T-helper 1 cell treated with Interleukin-12 subunit alpha and Interleukin-12 subunit beta and Interleukin-4 antibody, amounts not matched to agents 30 μg/mL and 1 μg/mL, for 36 hours (primary cell): ENCODE measurements around the gene TMEM184C.
A peak's percentile ranks its signal among the peaks of the same experiment; 100 is the strongest.

Experiments used
- H3K27ac Mint-ChIP-seq: one replicate; pipeline ENCODE4 v1.8.0; 2021; ENCODE audit warnings: mild to moderate bottlenecking, mixed read lengths
- H3K27me3 Mint-ChIP-seq: one replicate; pipeline ENCODE4 v1.8.0; 2021; ENCODE audit warnings: low read depth, mixed read lengths
- H3K36me3 Mint-ChIP-seq: one replicate; pipeline ENCODE4 v1.8.0; 2021; ENCODE audit warnings: low read depth, mixed read lengths
- H3K4me1 Mint-ChIP-seq: one replicate; pipeline ENCODE4 v1.8.0; 2021; ENCODE audit warnings: low read depth, mixed read lengths
- H3K4me3 Mint-ChIP-seq: one replicate; pipeline ENCODE4 v1.8.0; 2021; ENCODE audit warnings: mild to moderate bottlenecking, moderate library complexity, mixed read lengths
- H3K9me3 Mint-ChIP-seq: one replicate; pipeline ENCODE4 v1.8.0; 2021; ENCODE audit warnings: mixed read lengths

TMEM184C gene

DNA sequence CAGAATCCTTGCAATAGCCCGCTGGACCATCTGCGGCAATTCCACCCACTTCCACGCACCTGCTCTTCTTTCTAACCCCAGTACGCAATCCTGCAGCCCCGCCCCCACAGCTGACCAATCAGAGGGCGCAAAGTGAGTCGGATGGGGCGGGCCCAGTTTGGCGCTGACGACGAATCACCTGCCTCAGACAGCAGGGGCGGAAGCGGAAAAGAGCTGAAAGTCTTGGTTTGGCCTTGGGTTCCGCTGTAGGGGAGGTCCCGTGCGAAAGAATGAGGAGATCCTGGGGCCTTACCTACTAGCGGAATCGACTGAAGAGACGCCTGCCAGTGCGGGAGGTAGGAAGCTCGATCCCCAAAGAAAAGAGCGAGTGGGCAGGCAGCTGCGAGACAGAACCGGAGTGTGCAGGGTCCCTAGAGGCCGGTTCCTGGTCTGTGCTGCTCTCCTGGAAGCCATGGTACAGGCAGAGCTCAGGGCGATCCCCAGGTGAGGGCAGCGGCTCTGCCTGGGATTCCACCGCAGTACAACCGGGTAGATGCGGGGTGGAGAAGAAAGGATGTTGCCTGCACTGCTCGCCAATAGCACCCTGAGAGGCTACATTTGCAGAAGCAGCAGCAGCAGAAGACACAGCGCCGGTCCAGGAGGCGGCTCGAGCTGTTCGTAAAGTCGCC is at the start of gene TMEM184C:
Gene TMEM184C (plus strand): TSS at position 225 of the 668 bp plus-strand sequence. CDS start 560 bp downstream, outside the sequence.
- Mint-ChIP-seq H3K4me1 (peaks cover 24% of the 10 kb centered on the region), H3K27me3 (peaks cover 18% of the 10 kb centered on the region), H3K4me3 (peak within 1 kb of the TSS; percentile 90), H3K9me3 (no peaks in the 10 kb centered on the region), H3K27ac (peak within 1 kb of the TSS; percentile 93), H3K36me3 (peaks cover 19% of the 10 kb centered on the region)

DNA sequence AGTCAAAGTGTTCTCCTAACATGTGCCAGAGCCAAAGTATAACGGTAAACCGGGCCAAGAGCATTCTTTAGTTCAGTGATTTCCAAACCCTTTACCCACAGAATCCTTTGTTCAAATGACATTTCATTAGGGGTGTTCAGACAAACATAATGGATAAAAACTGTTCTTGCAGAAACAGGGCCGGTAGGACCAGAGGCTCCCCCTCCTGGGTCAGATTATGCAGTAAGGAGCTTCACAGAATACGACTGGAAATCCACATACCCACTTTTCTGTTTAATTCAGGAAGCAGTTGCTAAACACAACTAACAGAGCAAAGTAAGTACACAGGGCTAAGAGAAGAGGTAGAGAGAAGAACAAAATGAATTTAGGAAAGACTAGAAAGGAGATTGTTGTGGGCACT is 46.6 kb upstream of the TMEM184C start:
- Mint-ChIP-seq H3K4me1 (no peaks in the 10 kb centered on the region), H3K36me3 (no peaks in the 10 kb centered on the region), H3K27me3 (peaks cover 3% of the 10 kb centered on the region), H3K27ac (no peak overlapping the region), H3K4me3 (no peak overlapping the region), H3K9me3 (no peaks in the 10 kb centered on the region)

DNA sequence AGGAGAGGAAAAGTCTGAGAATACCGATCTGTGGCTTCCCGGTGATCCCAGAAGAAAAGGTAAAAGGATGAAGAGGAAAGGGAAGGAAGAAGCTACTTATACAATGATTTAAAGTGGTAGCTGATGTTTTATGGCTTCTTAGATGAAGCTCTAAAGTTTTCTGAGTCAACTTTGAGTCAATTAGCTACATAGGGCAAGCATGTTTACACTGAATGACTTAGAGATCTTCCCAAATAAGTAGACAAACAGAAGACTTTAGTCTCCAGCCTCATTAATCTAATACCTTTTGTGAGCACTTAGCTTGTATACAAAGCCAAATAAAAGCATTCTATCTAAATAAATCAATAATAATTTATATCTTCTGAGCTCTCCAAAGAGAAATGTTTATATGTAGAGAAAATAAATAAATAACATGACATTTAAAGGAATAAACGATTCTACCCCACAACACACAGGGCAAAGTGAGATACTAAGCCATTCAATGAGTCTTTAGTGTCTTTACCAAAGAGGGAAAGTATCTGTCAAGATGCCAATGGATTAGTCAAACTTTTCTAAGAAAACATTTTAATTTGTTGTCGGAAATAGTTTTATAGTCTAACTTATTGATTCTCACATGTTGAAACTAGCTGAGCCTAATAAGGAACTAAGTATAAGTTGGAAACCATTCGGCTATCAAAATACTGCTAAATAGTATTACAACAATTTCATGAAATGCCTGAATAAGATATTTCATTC is 46.0 kb upstream of the TMEM184C start:
- Mint-ChIP-seq H3K9me3 (no peaks in the 10 kb centered on the region), H3K27ac (no peak overlapping the region), H3K4me3 (no peak overlapping the region), H3K4me1 (no peaks in the 10 kb centered on the region), H3K36me3 (no peaks in the 10 kb centered on the region), H3K27me3 (peaks cover 3% of the 10 kb centered on the region)

DNA sequence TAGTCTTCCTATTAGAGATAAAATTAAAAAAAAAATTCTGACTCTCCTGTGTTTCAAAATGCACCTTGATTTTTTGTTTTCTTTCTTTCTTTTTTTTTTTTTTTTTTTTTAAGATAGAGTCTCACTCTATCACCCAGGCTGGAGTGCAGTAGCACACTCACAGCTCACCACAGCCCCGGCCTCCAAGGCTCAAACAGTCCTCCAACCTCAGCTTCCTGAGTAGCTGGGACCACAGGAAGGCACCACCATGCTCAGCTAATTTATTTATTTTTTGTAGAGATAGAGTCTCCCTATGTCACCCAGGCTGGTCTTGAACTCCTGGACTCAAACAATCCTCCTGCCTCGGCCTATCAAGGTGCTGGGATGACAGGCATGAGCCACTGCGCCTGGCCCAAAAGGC is 41.1 kb upstream of the TMEM184C start:
- no peaks in the 10 kb centered on the region for H3K4me1 Mint-ChIP-seq
- no peaks in the 10 kb centered on the region for H3K27me3 Mint-ChIP-seq
- no peak overlapping the region for H3K4me3 Mint-ChIP-seq
- H3K36me3 Mint-ChIP-seq: no peaks in the 10 kb centered on the region
- H3K9me3 Mint-ChIP-seq: peaks cover 3% of the 10 kb centered on the region
- no peak overlapping the region for H3K27ac Mint-ChIP-seq

DNA sequence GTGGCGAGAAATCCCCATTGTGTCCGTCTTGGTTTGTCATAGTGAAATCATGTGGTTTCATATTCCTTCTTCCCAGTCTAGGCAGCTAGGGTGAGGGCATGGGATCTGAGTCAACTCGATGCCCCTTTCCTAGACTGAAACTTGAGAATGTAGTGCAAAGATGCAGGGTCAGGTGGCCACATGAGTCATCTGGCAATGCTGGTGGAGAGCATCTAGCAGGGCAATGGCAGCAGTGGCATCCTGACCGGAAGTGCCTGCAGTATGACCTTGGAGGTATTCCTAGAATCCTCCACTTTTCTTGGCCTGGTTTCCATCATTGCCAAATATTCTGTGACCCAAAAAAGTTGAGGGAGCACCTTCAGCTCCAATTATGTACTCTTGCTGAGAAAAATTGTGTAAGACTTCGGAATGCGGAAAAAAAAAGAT is 39.1 kb upstream of the TMEM184C start:
- H3K36me3 Mint-ChIP-seq: no peaks in the 10 kb centered on the region
- no peaks in the 10 kb centered on the region for H3K27me3 Mint-ChIP-seq
- peaks cover 3% of the 10 kb centered on the region for H3K9me3 Mint-ChIP-seq
- H3K4me3 Mint-ChIP-seq: no peak overlapping the region
- H3K27ac Mint-ChIP-seq: no peak overlapping the region
- no peaks in the 10 kb centered on the region for H3K4me1 Mint-ChIP-seq

DNA sequence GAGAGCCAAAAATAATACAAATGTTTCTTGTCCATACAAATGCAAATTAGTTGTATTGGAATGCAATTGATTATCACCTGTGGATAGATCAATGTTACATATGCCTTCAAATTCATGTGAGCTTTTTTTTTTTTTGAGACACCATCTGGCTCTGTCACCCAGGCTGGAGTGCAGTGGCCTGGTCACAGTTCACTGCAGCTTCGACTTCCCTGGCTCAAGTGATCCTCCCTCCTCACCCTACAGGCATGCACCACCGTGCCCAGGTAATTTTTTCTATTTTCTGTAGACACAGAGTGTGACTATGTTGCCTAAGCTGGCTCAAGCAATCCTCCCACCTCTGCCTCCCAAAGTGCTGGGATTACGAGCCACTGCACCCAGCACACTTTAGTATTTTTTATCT is 38.6 kb upstream of the TMEM184C start:
- Mint-ChIP-seq H3K36me3 (no peaks in the 10 kb centered on the region), H3K9me3 (peaks cover 3% of the 10 kb centered on the region), H3K4me3 (no peak overlapping the region), H3K27me3 (no peaks in the 10 kb centered on the region), H3K4me1 (no peaks in the 10 kb centered on the region), H3K27ac (no peak overlapping the region)

DNA sequence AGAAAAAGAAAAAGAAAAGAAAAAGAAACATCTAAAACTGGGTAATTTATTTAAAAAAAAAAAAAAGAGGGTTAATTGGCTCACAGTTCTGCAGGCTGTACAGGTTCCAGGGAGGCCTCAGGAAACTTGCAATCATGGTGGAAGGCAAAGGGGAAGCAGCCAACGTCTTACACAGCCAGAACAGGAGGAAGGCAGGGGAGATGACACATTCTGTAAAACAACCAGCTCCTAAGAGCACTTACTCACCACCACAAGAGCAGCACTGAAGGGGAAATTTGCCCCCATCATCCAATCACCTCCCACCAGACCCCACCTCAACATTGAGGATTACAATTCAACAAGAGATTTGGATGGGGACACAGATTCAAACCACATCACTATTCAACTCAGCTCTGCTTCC is 36.8 kb upstream of the TMEM184C start:
- Mint-ChIP-seq H3K36me3 (no peaks in the 10 kb centered on the region), H3K9me3 (peaks cover 3% of the 10 kb centered on the region), H3K27ac (no peak overlapping the region), H3K4me1 (no peaks in the 10 kb centered on the region), H3K27me3 (peaks cover 6% of the 10 kb centered on the region), H3K4me3 (no peak overlapping the region)

DNA sequence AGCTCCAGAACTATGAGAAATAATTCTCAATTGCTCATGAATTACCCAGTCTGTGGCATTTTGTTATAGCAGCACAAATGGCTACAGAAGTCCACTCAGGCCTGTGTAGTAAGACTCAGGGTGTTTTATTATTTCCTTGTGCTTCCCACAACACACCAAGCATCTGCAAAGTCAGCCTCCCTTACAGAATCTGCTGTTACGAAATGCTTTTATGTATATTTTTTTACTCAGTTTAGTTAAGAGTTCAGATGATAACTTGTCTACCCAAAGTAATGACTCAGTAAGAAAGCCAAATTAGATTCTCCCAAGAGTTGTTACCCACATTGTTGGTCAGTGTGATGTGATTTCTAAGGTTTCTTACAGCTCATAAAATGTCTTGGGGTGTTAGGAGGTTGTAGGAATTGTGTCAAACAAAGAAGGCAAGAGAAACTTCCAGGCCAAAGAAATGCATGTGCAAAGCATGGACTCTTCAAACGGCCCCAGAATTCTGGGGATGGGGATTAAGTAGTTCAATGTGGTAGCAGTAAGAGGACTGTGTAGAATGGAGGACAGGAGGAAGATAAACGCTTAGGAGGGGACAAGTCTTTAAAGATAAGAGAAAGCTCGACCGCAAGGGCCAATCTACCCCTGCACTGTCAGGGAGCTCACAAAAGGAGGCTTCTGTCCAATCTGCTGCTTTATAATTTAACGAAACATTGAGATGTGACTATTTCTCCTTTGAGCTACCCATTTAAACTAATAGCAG is 35.4 kb upstream of the TMEM184C start:
- Mint-ChIP-seq H3K4me3 (no peak overlapping the region), H3K27me3 (peaks cover 8% of the 10 kb centered on the region), H3K36me3 (no peaks in the 10 kb centered on the region), H3K9me3 (peaks cover 3% of the 10 kb centered on the region), H3K4me1 (no peaks in the 10 kb centered on the region), H3K27ac (no peak overlapping the region)

DNA sequence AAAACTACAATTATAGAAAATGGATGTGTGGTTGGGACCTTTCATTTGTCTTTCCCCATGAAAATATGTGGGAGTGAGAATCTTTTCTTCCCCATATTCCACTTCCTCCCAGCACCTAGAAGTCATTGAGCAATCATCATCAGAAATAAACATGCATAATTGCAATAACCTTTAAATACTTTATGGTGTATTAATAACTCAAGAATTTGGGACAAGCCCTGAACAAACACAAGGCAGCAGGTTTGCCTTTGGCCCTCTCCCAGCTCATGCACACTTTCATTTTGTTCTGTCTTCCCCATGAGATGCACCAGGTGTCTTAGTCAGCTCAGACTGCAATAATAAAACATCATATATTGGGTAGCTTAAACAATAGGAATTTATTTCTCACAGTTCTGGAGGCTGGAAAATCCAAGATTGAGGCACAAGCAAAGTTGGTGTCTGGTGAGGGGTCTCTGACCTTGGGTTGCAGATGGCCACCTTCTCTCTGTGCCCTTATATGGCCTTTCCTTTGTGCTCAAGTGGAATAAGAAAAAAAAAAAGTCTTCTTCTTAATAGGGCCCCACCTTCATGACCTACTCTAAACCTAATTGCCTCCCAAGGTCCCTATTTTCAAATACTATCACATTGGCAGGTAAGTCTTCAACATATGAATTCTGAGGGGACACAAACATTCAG is 34.7 kb upstream of the TMEM184C start:
- Mint-ChIP-seq H3K36me3 (no peaks in the 10 kb centered on the region), H3K4me3 (no peak overlapping the region), H3K27me3 (peaks cover 8% of the 10 kb centered on the region), H3K4me1 (no peaks in the 10 kb centered on the region), H3K27ac (no peak overlapping the region), H3K9me3 (peaks cover 3% of the 10 kb centered on the region)

DNA sequence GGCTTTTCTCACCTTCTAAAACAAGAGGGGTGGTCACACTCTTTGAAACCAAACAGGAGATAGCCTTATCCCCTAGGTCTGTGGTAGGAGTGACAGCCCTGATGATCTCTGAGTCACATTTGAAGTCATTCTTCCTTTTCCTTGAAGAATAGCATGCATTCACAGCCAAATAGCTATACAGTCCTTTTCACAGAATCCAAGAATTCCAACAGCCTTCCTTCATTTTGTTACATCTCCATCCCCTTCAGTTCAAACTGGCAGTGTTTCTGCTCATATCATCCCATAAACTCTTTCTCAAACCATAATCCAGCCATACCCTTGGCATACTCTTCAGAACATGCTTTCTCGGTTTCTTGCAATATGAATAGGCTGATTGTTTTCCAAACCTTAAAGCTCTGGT is 33.3 kb upstream of the TMEM184C start:
- no peaks in the 10 kb centered on the region for H3K4me1 Mint-ChIP-seq
- H3K4me3 Mint-ChIP-seq: no peak overlapping the region
- no peaks in the 10 kb centered on the region for H3K36me3 Mint-ChIP-seq
- no peak overlapping the region for H3K27ac Mint-ChIP-seq
- H3K9me3 Mint-ChIP-seq: peaks cover 3% of the 10 kb centered on the region
- H3K27me3 Mint-ChIP-seq: peaks cover 12% of the 10 kb centered on the region

DNA sequence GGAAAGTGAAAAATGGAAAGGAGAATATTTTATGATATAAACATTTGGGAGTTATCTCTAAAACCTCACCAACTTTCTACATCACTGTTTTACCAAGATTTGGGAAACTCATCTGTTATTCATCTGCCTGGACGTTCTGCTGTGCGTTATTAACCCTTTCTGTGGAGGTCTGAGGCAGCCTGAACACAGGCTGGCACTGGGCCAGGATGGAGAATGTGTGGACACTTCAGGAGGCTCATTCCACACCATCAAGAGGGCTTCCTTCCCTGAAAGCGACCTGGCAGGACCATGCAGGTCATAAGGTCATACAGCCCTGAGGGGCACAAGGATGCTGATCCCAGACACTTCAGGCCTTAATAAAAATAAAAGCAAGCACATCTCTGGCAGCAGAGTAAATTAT is 31.2 kb upstream of the TMEM184C start:
- Mint-ChIP-seq H3K27ac (no peak overlapping the region), H3K4me3 (no peak overlapping the region), H3K4me1 (no peaks in the 10 kb centered on the region), H3K9me3 (no peaks in the 10 kb centered on the region), H3K27me3 (peaks cover 16% of the 10 kb centered on the region), H3K36me3 (no peaks in the 10 kb centered on the region)

DNA sequence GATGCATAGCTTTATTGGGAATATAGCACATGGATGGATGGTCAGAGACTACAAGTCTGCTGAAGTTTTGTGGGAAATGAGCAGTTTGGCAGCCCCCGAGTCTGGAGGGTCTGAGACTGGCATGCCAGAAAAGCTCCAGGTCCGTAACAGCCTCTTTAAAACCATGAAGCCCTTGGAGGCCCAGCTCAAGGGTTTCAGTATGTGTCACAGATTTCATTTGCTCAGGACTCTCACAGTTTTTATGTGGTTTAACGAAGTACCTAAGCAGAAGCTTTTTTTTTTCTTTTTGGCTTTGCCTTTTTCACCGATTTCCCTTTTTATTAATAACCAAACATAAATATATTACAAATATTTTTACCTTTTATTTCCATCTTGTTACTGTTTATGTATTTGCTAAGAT is 30.6 kb upstream of the TMEM184C start:
- Mint-ChIP-seq H3K27ac (no peak overlapping the region), H3K4me3 (no peak overlapping the region), H3K27me3 (peaks cover 16% of the 10 kb centered on the region), H3K9me3 (no peaks in the 10 kb centered on the region), H3K4me1 (no peaks in the 10 kb centered on the region), H3K36me3 (no peaks in the 10 kb centered on the region)

DNA sequence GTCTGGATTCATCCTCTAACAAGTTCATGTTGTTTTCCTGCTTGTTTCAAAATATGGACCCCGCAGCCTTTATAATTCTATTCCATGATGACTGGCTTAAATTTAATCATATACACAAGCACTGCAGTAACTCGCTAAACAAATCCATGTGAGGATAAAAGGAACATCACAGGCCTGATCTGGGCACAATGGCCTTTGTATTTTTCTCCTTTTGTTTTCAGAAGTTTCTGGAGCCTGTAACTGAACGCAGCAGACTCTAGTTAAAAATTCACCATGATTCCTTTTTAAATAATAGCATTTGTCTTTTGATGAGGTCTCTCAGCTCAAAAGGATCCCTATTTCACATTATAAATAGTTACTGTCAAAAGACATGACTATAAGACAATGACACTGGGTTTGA is 30.2 kb upstream of the TMEM184C start:
- Mint-ChIP-seq H3K4me3 (no peak overlapping the region), H3K36me3 (no peaks in the 10 kb centered on the region), H3K4me1 (no peaks in the 10 kb centered on the region), H3K9me3 (no peaks in the 10 kb centered on the region), H3K27ac (no peak overlapping the region), H3K27me3 (peaks cover 16% of the 10 kb centered on the region)

DNA sequence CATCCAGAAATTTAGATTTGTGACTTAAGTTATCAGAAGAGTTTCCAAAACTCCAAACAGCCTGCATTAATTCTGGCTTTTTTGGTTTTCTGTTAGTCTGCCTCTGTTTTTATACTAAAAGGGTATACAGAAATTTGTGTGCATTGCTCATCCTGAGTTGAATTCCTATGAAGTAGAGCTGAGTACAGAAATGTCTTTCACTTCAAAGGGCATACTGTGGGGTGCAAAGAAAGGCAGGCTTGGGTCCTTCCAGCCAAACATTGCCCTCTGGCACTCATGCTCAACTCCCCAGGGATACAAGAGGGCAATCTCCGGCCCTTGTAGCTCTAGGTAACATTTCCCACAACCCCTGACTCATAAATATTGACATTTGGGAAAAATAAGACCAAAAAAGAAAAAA is 27.6 kb upstream of the TMEM184C start:
- H3K4me3 Mint-ChIP-seq: no peak overlapping the region
- H3K9me3 Mint-ChIP-seq: no peaks in the 10 kb centered on the region

More for the DNA sequence above, 27.6 kb upstream of the TMEM184C start:
- no peaks in the 10 kb centered on the region for H3K4me1 Mint-ChIP-seq
- peaks cover 15% of the 10 kb centered on the region for H3K27me3 Mint-ChIP-seq
- H3K36me3 Mint-ChIP-seq: no peaks in the 10 kb centered on the region
- no peak overlapping the region for H3K27ac Mint-ChIP-seq
